Neural cell (in vitro differentiated cells): Measurements from ENCODE around the gene BARHL2. TPM values are rescaled to one million over a fixed set of nuclear protein-coding genes. Genes with fewer than 3 reads are reported as not detected.

Experiments
- H2AFZ ChIP-seq: fragments of 200-600, 300-800 bp; sonication (generic), shearing (Covaris generic); 2 replicates; pipeline ENCODE4 v1.6.0; 2014; ENCODE audit warnings: low read depth, mild to moderate bottlenecking, antibody characterized with exemption, low read length, moderate library complexity
- H3F3A ChIP-seq: fragments of 200-600 bp; shearing (Covaris generic); 2 replicates; pipeline ENCODE4 v1.6.1; 2016; ENCODE audit warnings: mild to moderate bottlenecking, moderate library complexity, mixed read lengths, antibody characterized with exemption, low read length; ENCODE audit not compliant: insufficient read depth, poor library complexity, severe bottlenecking
- H3K27ac ChIP-seq: fragments of 200-600, 300-800 bp; sonication (generic), shearing (Covaris generic); 2 replicates; pipeline ENCODE4 v1.5.1; 2014; ENCODE audit warnings: mild to moderate bottlenecking, low read length, moderate library complexity
- H3K27me3 ChIP-seq: fragments of 300-800, 200-600 bp; sonication (generic), shearing (Covaris generic); 2 replicates; pipeline ENCODE4 v1.6.0; 2014; ENCODE audit warnings: mild to moderate bottlenecking, low read depth, low read length, moderate library complexity; ENCODE audit not compliant: insufficient read depth
- H3K36me3 ChIP-seq: fragments of 300-800, 200-600 bp; sonication (generic), shearing (Covaris generic); 2 replicates; pipeline ENCODE4 v1.5.1; 2014; ENCODE audit warnings: mild to moderate bottlenecking, antibody characterized with exemption, low read length, moderate library complexity; ENCODE audit not compliant: insufficient read depth
- H3K4me2 ChIP-seq: fragments of 300-800, 200-600 bp; sonication (generic), shearing (Covaris generic); 2 replicates; pipeline ENCODE4 v1.6.0; 2014; ENCODE audit warnings: mild to moderate bottlenecking, low read length
- H3K4me3 ChIP-seq: fragments of 300-800, 200-600 bp; sonication (generic), shearing (Covaris generic); 2 replicates; pipeline ENCODE4 v1.5.1; 2014; ENCODE audit warnings: mild to moderate bottlenecking, low read length, moderate library complexity
- H3K79me2 ChIP-seq: fragments of 200-600 bp; shearing (Covaris generic); replicated peaks from 2 replicates; pipeline ENCODE4 v1.6.0; 2014; ENCODE audit warnings: mild to moderate bottlenecking, low read length, moderate library complexity; ENCODE audit not compliant: insufficient read depth
- H3K9ac ChIP-seq: fragments of 300-800, 200-600 bp; sonication (generic), shearing (Covaris generic); 2 replicates; pipeline ENCODE4 v1.6.1; 2016; ENCODE audit warnings: mild to moderate bottlenecking, low read length, mixed read lengths
- H3K9me2 ChIP-seq: fragments of 200-600 bp; shearing (Covaris generic); 2 replicates; pipeline ENCODE4 v1.6.1; 2016; ENCODE audit warnings: mild to moderate bottlenecking, low read length, mixed read lengths; ENCODE audit not compliant: insufficient read depth
- H3K9me3 ChIP-seq: fragments of 200-600, 300-800 bp; sonication (generic), shearing (Covaris generic); 2 replicates; pipeline ENCODE4 v1.6.1; 2016; ENCODE audit warnings: mild to moderate bottlenecking, mixed run types, low read length, moderate library complexity, mixed read lengths
- H4K20me1 ChIP-seq: fragments of 200-600 bp; shearing (Covaris generic); 2 replicates; pipeline ENCODE4 v1.6.1; 2016; ENCODE audit warnings: mild to moderate bottlenecking, mixed run types; ENCODE audit not compliant: insufficient read depth
- CTCF ChIP-seq: fragments of 450-650 bp; IDR thresholded peaks from 2 replicates; pipeline ENCODE4 v1.5.1; 2014; ENCODE audit warnings: antibody characterized with exemption, mild to moderate bottlenecking, moderate library complexity; ENCODE audit not compliant: poor library complexity, severe bottlenecking
- EP300 ChIP-seq: fragments of 450-650 bp; conservative IDR thresholded peaks from 2 replicates; pipeline ENCODE4 v1.6.1; 2014; ENCODE audit warnings: antibody characterized with exemption, mild to moderate bottlenecking, moderate library complexity; ENCODE audit not compliant: poor library complexity, severe bottlenecking
- EZH2 ChIP-seq: fragments of 200-600, 300-800 bp; shearing (Covaris generic), sonication (generic); IDR thresholded peaks from 2 replicates; pipeline ENCODE4 v1.6.1; 2014; ENCODE audit warnings: antibody characterized with exemption, low read length, borderline replicate concordance, mild to moderate bottlenecking; ENCODE audit not compliant: insufficient read depth, poor library complexity, severe bottlenecking
- MXI1 ChIP-seq: fragments of 450-650 bp; conservative IDR thresholded peaks from 2 replicates; pipeline ENCODE4 v1.6.1; 2014; ENCODE audit warnings: antibody characterized with exemption, mild to moderate bottlenecking; ENCODE audit not compliant: poor library complexity, severe bottlenecking
- POLR2AphosphoS5 ChIP-seq: IDR thresholded peaks from 2 replicates; pipeline ENCODE4 v1.6.1; 2012
- RAD21 ChIP-seq: fragments of 450-650 bp; conservative IDR thresholded peaks from 2 replicates; pipeline ENCODE4 v1.6.1; 2014; ENCODE audit warnings: antibody characterized with exemption, mild to moderate bottlenecking, moderate library complexity
- TAF1 ChIP-seq: IDR thresholded peaks from 2 replicates; pipeline ENCODE4 v1.6.1; 2012; ENCODE audit warnings: low read depth
- polyA plus RNA-seq: library from polyadenylated mRNA; depleted of rRNA; stranded (reverse); fragments of >200 nt; gene quantifications from 2 replicates; pipeline ENCODE4 v1.2.3, GENCODE V29; 2014
- TF ChIP-seq, protein P1 (sequence below): IDR thresholded peaks from 2 replicates; pipeline ENCODE4 v1.6.1; 2012; ENCODE audit warnings: borderline replicate concordance

Gene BARHL2
- polyA plus RNA-seq, 1 donor from 2014 or later: not detected

- Histone ChIP-seq H3K9me2 (no peaks in the 10 kb centered on the region), H3K27me3 (peaks cover 100% of the 10 kb centered on the region), H3K9ac (no peak overlapping the region), H3K79me2 (no peaks in the 10 kb centered on the region), H2AFZ (no peak overlapping the region), H3F3A (no peaks in the 10 kb centered on the region), H3K9me3 (no peaks in the 10 kb centered on the region), H3K4me3 (peak overlapping the region; percentile 7), H4K20me1 (no peaks in the 10 kb centered on the region), H3K27ac (no peak overlapping the region), H3K36me3 (no peaks in the 10 kb centered on the region), H3K4me2 (no peak overlapping the region)
- TF ChIP-seq RAD21 (no peak), TAF1 (no peak), CTCF (no peak), POLR2AphosphoS5 (peak; percentile 55), EZH2 (peak; percentile 58), EP300 (no peak)
- TF ChIP-seq, protein P1, sequence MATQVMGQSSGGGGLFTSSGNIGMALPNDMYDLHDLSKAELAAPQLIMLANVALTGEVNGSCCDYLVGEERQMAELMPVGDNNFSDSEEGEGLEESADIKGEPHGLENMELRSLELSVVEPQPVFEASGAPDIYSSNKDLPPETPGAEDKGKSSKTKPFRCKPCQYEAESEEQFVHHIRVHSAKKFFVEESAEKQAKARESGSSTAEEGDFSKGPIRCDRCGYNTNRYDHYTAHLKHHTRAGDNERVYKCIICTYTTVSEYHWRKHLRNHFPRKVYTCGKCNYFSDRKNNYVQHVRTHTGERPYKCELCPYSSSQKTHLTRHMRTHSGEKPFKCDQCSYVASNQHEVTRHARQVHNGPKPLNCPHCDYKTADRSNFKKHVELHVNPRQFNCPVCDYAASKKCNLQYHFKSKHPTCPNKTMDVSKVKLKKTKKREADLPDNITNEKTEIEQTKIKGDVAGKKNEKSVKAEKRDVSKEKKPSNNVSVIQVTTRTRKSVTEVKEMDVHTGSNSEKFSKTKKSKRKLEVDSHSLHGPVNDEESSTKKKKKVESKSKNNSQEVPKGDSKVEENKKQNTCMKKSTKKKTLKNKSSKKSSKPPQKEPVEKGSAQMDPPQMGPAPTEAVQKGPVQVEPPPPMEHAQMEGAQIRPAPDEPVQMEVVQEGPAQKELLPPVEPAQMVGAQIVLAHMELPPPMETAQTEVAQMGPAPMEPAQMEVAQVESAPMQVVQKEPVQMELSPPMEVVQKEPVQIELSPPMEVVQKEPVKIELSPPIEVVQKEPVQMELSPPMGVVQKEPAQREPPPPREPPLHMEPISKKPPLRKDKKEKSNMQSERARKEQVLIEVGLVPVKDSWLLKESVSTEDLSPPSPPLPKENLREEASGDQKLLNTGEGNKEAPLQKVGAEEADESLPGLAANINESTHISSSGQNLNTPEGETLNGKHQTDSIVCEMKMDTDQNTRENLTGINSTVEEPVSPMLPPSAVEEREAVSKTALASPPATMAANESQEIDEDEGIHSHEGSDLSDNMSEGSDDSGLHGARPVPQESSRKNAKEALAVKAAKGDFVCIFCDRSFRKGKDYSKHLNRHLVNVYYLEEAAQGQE: no peak
These were observed 8.7 kb upstream of the BARHL2 start for GRCh38 chr1:90725657-90726424.

DNA sequence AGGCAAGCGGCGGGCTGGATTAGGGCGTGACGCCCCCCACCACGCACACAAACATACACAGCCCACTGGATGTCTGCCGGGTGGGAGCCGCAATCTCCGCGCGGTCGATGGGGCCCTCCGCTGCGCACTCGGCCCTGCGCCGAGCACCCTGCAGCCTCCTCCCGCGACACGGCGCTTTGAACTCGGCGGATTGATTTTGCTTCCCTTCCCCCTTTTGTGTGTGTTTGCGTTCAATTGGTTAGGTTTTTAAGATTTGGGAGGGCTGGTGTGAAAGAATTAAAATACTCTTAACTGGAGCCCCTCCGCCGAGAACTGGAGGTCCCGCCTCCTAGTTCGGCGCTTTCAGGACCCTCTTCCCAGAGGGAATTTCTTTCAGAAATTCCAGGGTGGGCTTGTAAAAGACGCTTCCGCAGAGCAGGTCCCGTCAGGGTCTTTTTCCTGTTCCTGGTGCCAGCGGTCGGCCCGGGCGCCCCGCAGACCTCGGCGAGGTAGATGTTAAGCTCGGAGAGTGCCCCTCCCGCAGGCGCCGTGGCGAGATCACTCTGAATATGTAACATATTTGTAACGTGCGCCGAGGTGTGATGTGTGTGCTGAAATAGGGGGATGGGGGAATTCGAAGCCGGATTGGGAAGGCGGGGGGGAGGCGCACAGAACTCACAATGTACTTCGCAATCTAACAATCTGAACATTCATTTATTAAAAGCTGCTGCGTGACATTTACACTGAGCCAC lies 8.0 kb upstream of the BARHL2 start:
- Histone ChIP-seq H3K9me2 (no peaks in the 10 kb centered on the region), H3K27me3 (peaks cover 100% of the 10 kb centered on the region), H3K4me3 (peak overlapping the region; percentile 7), H3K9me3 (no peaks in the 10 kb centered on the region), H3K9ac (no peak overlapping the region), H4K20me1 (no peaks in the 10 kb centered on the region), H3F3A (no peaks in the 10 kb centered on the region), H2AFZ (no peak overlapping the region), H3K79me2 (no peaks in the 10 kb centered on the region), H3K36me3 (no peaks in the 10 kb centered on the region), H3K4me2 (no peak overlapping the region), H3K27ac (no peak overlapping the region)
- TF ChIP-seq EZH2 (peak; percentile 25), TAF1 (no peak), POLR2AphosphoS5 (no peak)

DNA sequence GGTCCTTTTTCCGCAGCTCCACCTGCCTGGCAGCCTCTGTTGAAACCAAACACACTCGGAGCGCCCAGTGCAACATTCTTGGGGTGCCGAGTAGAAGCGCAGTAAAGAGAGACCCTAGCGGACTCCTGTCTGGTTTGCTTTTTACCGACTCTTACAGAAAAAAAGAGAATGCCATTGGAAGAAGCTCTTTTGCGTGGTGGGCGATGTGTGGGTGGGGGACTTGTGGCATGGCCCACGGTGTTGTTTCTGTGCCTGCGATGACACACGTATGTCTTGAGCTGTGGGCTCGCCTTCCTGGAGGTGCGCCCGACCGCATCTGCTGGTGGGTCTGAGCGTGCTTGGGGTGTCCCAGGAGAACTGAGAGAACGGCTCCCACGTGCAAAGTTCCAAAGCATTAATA lies 7.3 kb upstream of the BARHL2 start:
- no peaks in the 10 kb centered on the region for H3K36me3 ChIP-seq
- no peak overlapping the region for H2AFZ ChIP-seq
- H3K27ac ChIP-seq: no peak overlapping the region
- H3F3A ChIP-seq: no peaks in the 10 kb centered on the region
- TF ChIP-seq MXI1 (no peak), RAD21 (no peak), EZH2 (no peak), EP300 (no peak), POLR2AphosphoS5 (peak; percentile 8), CTCF (no peak)
- TF ChIP-seq, protein P1: no peak
- no peaks in the 10 kb centered on the region for H3K79me2 ChIP-seq
- no peak overlapping the region for H3K4me3 ChIP-seq
- no peak overlapping the region for H3K4me2 ChIP-seq
- peaks cover 100% of the 10 kb centered on the region for H3K27me3 ChIP-seq
- H3K9me2 ChIP-seq: no peaks in the 10 kb centered on the region
- H4K20me1 ChIP-seq: no peaks in the 10 kb centered on the region
- no peak overlapping the region for H3K9ac ChIP-seq
- no peaks in the 10 kb centered on the region for H3K9me3 ChIP-seq
